Osteoblast (primary cell): ENCODE results near the gene MAP2K1. TPM values are rescaled to one million over a fixed set of nuclear protein-coding genes. Genes with fewer than 3 reads are reported as not detected.
"Not testable (repeated sequence)": the region's sequence is repeated elsewhere in the genome, so short reads cannot be mapped to it uniquely, and the experiment has no call there.

Source experiments
- DNase-seq: peaks from one replicate; pipeline ENCODE4 v3.0.0; 2011; ENCODE audit warnings: low spot score, mixed read lengths; ENCODE audit not compliant: insufficient read length; ENCODE audit errors: missing footprints
- H2AFZ ChIP-seq: 2 replicates; pipeline ENCODE4 v1.6.0; 2011; ENCODE audit warnings: mild to moderate bottlenecking, low read length
- H3K27ac ChIP-seq: 2 replicates; pipeline ENCODE4 v1.5.1; 2011; ENCODE audit warnings: mild to moderate bottlenecking, low read depth, low read length, moderate library complexity
- H3K27me3 ChIP-seq: 2 replicates; pipeline ENCODE4 v1.6.0; 2012; ENCODE audit warnings: mild to moderate bottlenecking, control low read depth, inconsistent platforms, low read length, moderate library complexity; ENCODE audit not compliant: insufficient read depth
- H3K36me3 ChIP-seq: 2 replicates; pipeline ENCODE4 v1.5.1; 2011; ENCODE audit warnings: mild to moderate bottlenecking, low read length, control low read depth, moderate library complexity; ENCODE audit not compliant: insufficient read depth
- H3K4me1 ChIP-seq: 2 replicates; pipeline ENCODE4 v1.5.1; 2011; ENCODE audit warnings: mild to moderate bottlenecking, low read length, control low read depth, moderate library complexity; ENCODE audit not compliant: insufficient read depth
- H3K4me2 ChIP-seq: 2 replicates; pipeline ENCODE4 v1.6.0; 2011; ENCODE audit warnings: mild to moderate bottlenecking, low read length; ENCODE audit not compliant: insufficient read depth
- H3K4me3 ChIP-seq: fragments of 200-600 bp; sonication (generic); 3 replicates; pipeline ENCODE4 v1.5.1; 2012; ENCODE audit warnings: mild to moderate bottlenecking, low read length, inconsistent platforms; ENCODE audit not compliant: insufficient read depth
- H3K79me2 ChIP-seq: 2 replicates; pipeline ENCODE4 v1.6.0; 2012; ENCODE audit warnings: mild to moderate bottlenecking, low read length, control low read depth, inconsistent platforms; ENCODE audit not compliant: insufficient read depth
- H3K9me3 ChIP-seq: 2 replicates; pipeline ENCODE4 v1.5.1; 2011; ENCODE audit warnings: low read depth, low read length, control low read depth
- H4K20me1 ChIP-seq: 2 replicates; pipeline ENCODE4 v1.6.0; 2012; ENCODE audit warnings: mild to moderate bottlenecking, low read length, control low read depth; ENCODE audit not compliant: insufficient read depth
- total RNA-seq: library from RNA; depleted of rRNA; stranded (reverse); fragments of >200 nt; gene quantifications from 2 replicates; pipeline ENCODE4 v1.2.3, GENCODE V29; 2012
- TF ChIP-seq, protein P1 (sequence below): IDR thresholded peaks from 2 replicates; pipeline ENCODE4 v1.5.1; 2011; ENCODE audit warnings: mild to moderate bottlenecking, low read depth, low read length, moderate library complexity; ENCODE audit errors: extremely low read depth

Gene MAP2K1
- total RNA-seq, 1 donor, result 19.2 TPM

GRCh38 chr15:66369773-66370651, 16.7 kb upstream of the MAP2K1 start:
- H3K9me3 ChIP-seq, result no peaks in the 10 kb centered on the region
- H3K4me2 ChIP-seq, result peak overlapping the region; percentile 85
- TF ChIP-seq, protein P1, sequence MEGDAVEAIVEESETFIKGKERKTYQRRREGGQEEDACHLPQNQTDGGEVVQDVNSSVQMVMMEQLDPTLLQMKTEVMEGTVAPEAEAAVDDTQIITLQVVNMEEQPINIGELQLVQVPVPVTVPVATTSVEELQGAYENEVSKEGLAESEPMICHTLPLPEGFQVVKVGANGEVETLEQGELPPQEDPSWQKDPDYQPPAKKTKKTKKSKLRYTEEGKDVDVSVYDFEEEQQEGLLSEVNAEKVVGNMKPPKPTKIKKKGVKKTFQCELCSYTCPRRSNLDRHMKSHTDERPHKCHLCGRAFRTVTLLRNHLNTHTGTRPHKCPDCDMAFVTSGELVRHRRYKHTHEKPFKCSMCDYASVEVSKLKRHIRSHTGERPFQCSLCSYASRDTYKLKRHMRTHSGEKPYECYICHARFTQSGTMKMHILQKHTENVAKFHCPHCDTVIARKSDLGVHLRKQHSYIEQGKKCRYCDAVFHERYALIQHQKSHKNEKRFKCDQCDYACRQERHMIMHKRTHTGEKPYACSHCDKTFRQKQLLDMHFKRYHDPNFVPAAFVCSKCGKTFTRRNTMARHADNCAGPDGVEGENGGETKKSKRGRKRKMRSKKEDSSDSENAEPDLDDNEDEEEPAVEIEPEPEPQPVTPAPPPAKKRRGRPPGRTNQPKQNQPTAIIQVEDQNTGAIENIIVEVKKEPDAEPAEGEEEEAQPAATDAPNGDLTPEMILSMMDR, result no peak
- peak overlapping the region; percentile 93 for H2AFZ ChIP-seq
- no peaks in the 10 kb centered on the region for H4K20me1 ChIP-seq
- no peaks in the 10 kb centered on the region for H3K36me3 ChIP-seq
- peak overlapping the region; percentile 68 for H3K4me3 ChIP-seq
- peak; percentile 82 for DNase-seq
- H3K27ac ChIP-seq, result peak overlapping the region; percentile 54
- H3K79me2 ChIP-seq, result no peaks in the 10 kb centered on the region
- peaks cover 8% of the 10 kb centered on the region for H3K4me1 ChIP-seq
- no peaks in the 10 kb centered on the region for H3K27me3 ChIP-seq

- no peaks in the 10 kb centered on the region for H3K27me3 ChIP-seq
- H3K4me1 ChIP-seq, result peaks cover 8% of the 10 kb centered on the region
- H3K4me3 ChIP-seq, result no peak overlapping the region
- H3K79me2 ChIP-seq, result no peaks in the 10 kb centered on the region
- H3K4me2 ChIP-seq, result no peak overlapping the region
- TF ChIP-seq, protein P1, result no peak
- no peak overlapping the region for H3K27ac ChIP-seq
- H3K36me3 ChIP-seq, result no peaks in the 10 kb centered on the region
- DNase-seq, result no peak
- H2AFZ ChIP-seq, result no peak overlapping the region
- H3K9me3 ChIP-seq, result no peaks in the 10 kb centered on the region
- H4K20me1 ChIP-seq, result no peaks in the 10 kb centered on the region
Observed at GRCh38 chr15:66374179-66374578, 12.5 kb upstream of the MAP2K1 start.

- no peaks in the 10 kb centered on the region for H3K36me3 ChIP-seq
- H3K4me2 ChIP-seq, result no peak overlapping the region
- H2AFZ ChIP-seq, result no peak overlapping the region
- no peaks in the 10 kb centered on the region for H3K27me3 ChIP-seq
- H3K27ac ChIP-seq, result no peak overlapping the region
- DNase-seq, result no peak
- no peaks in the 10 kb centered on the region for H3K79me2 ChIP-seq
- H3K9me3 ChIP-seq, result no peaks in the 10 kb centered on the region
- TF ChIP-seq, protein P1, result no peak
- no peak overlapping the region for H3K4me3 ChIP-seq
- no peaks in the 10 kb centered on the region for H4K20me1 ChIP-seq
- no peaks in the 10 kb centered on the region for H3K4me1 ChIP-seq
Observed at GRCh38 chr15:66378814-66379430, 7.8 kb upstream of the MAP2K1 start.

DNA sequence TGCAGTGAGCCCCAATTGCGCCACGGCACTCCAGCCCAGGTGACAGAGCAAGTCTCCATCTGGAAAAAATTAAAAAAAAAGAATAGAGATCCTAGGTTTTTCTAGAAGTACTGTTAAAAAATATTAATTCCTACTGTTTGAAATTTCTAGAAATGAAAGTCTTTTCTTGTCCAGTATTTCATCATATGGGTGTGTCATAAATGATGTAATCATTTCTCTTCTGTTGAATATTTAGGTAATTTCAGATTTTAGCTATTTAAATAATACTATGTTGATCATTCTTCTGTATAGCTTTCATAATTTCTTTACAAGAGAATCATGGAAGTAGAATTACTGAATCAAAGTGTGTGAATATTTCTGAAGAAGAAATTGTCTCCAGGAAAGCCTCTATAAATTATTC, 5.3 kb upstream of the MAP2K1 start:
- not testable (repeated sequence) for H2AFZ ChIP-seq, H3K4me3 ChIP-seq, H3K4me1 ChIP-seq, H3K27ac ChIP-seq, H3K36me3 ChIP-seq, H3K4me2 ChIP-seq, DNase-seq, H3K9me3 ChIP-seq, H4K20me1 ChIP-seq, H3K79me2 ChIP-seq, H3K27me3 ChIP-seq
